Upper lobe of right lung (tissue), 1 donor: ENCODE measurements around the gene CDK1. TPM values are rescaled to one million over a fixed set of nuclear protein-coding genes. Genes with fewer than 3 reads are reported as not detected.

ENCODE experiments used
- ATAC-seq: fragments of 200-7000 bp; cut with Tn5 transposase; one replicate; pipeline ENCODE4 v1.9.1; 2020; ENCODE audit warnings: mild to moderate bottlenecking, moderate library complexity
- DNase-seq: peaks from one replicate; pipeline ENCODE4 v3.0.0-alpha.2; 2020
- H3K27ac ChIP-seq: fragments of 200-600 bp; one replicate; pipeline ENCODE4 v1.8.0; 2022
- H3K27me3 ChIP-seq: fragments of 200-600 bp; one replicate; pipeline ENCODE4 v1.8.0; 2022; ENCODE audit warnings: mild to moderate bottlenecking
- H3K36me3 ChIP-seq: fragments of 200-600 bp; one replicate; pipeline ENCODE4 v1.8.0; 2022
- H3K4me1 ChIP-seq: fragments of 200-600 bp; one replicate; pipeline ENCODE4 v1.8.0; 2022
- H3K4me3 ChIP-seq: fragments of 200-600 bp; one replicate; pipeline ENCODE4 v1.8.0; 2022; ENCODE audit warnings: mild to moderate bottlenecking
- H3K9me3 ChIP-seq: fragments of 200-600 bp; one replicate; pipeline ENCODE4 v1.8.0; 2022
- intact Hi-C: fragments of 100-400 bp; cut with DNase I; formaldehyde crosslinking; loops from one replicate; pipeline ENCODE4 v1.11.0; 2022
- total RNA-seq: library from RNA; stranded (reverse); fragmentation: NEBNext Ultra II Directional; extraction: Animal tissue kit (Norgen Biotek cat#: 25700); gene quantifications from one replicate; pipeline ENCODE4 v1.2.1, GENCODE V29; 2021
- TF ChIP-seq, protein P1 (sequence below): fragments of 200-600 bp; IDR thresholded peaks from one replicate; pipeline ENCODE4 v1.8.0; 2022; ENCODE audit warnings: antibody characterized with exemption
- donor health status: DM: no; HTN: yes; CAD: no; lungs with severe emphysema.

The CDK1 gene
- total RNA-seq, 1 donor from 2014 or later: 3.4 TPM

DNA sequence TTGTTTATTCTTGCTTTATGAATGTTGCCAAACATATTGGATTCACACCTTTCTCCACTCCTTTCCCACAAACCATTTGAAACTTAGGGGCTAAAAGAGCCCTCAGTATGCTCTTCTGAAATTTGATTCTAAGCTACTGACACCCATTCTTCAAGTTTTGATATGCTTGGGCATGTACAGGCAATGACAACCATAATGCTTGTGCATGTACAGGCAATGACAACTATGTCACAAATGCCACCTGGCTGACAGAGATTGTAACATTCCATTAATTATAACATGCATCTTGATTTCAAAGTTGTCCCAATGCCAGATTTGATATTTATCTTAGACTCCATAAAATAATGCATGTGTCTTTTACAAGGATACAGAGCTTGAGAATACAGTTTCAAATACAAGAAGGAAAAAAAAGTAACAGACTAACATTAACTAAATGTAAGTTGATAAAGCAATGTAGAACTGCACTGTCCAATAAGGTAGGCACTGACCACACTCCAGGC lies 17.5 kb upstream of the CDK1 start:
- Histone ChIP-seq H3K9me3 (no peaks in the 10 kb centered on the region), H3K4me3 (no peak overlapping the region), H3K4me1 (no peaks in the 10 kb centered on the region), H3K36me3 (no peaks in the 10 kb centered on the region), H3K27ac (no peak overlapping the region), H3K27me3 (no peaks in the 10 kb centered on the region)
- DNase-seq: no peak
- ATAC-seq: no peak
- TF ChIP-seq, protein P1, sequence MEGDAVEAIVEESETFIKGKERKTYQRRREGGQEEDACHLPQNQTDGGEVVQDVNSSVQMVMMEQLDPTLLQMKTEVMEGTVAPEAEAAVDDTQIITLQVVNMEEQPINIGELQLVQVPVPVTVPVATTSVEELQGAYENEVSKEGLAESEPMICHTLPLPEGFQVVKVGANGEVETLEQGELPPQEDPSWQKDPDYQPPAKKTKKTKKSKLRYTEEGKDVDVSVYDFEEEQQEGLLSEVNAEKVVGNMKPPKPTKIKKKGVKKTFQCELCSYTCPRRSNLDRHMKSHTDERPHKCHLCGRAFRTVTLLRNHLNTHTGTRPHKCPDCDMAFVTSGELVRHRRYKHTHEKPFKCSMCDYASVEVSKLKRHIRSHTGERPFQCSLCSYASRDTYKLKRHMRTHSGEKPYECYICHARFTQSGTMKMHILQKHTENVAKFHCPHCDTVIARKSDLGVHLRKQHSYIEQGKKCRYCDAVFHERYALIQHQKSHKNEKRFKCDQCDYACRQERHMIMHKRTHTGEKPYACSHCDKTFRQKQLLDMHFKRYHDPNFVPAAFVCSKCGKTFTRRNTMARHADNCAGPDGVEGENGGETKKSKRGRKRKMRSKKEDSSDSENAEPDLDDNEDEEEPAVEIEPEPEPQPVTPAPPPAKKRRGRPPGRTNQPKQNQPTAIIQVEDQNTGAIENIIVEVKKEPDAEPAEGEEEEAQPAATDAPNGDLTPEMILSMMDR: no peak
- intact Hi-C loops: no loop called here

DNA sequence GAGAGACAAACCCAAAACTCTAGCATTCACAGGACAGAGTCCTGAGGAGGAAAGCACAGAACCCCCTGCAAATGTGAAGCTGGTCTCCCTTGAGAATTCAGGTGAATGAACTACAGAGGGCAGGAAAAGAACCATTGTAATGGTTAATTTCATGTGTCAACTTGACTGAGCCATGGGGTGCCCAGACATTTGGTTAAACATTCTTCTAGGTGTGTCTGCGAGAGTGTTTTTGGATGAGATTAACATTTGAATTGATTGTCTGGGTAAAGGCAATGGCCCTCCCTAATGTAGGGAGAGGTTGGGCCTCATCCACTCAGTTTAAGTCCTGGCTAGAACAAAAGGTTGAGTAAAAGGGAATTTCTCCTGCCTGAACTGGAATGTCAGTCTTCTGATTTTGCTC lies 15.7 kb upstream of the CDK1 start:
- intact Hi-C loops: no loop called here

DNA sequence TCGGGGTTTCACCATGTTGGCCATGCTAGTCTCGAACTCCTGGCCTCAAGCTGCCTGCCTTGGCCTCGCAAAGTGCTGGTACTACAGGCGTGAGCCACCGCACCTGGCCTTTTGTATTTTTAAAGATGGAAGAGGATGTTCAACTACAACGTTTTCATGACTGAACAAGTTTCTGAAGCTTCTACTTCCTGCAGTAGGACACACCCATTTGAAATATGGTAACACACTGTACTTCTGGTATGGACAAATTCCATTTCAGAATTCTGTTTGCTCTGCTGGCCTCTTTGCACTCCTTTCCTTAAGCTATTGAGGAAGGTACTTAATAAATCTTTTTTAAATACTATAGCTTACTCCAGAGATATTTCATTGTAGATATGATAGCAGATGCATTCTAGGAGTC lies 10.9 kb upstream of the CDK1 start:
- TF ChIP-seq, protein P1: no peak
- Histone ChIP-seq H3K4me1 (no peaks in the 10 kb centered on the region), H3K36me3 (no peaks in the 10 kb centered on the region), H3K4me3 (no peak overlapping the region), H3K27me3 (no peaks in the 10 kb centered on the region), H3K27ac (no peak overlapping the region), H3K9me3 (no peaks in the 10 kb centered on the region)
- DNase-seq (no peak), ATAC-seq (peak; percentile 65)
- intact Hi-C loops: no loop called here

More for the DNA sequence above, 15.7 kb upstream of the CDK1 start:
- no peak overlapping the region for H3K27ac ChIP-seq
- H3K9me3 ChIP-seq: no peaks in the 10 kb centered on the region
- DNase-seq (no peak), ATAC-seq (no peak)
- no peaks in the 10 kb centered on the region for H3K27me3 ChIP-seq
- no peak overlapping the region for H3K4me3 ChIP-seq
- H3K4me1 ChIP-seq: no peaks in the 10 kb centered on the region
- TF ChIP-seq, protein P1: no peak
- no peaks in the 10 kb centered on the region for H3K36me3 ChIP-seq

DNA sequence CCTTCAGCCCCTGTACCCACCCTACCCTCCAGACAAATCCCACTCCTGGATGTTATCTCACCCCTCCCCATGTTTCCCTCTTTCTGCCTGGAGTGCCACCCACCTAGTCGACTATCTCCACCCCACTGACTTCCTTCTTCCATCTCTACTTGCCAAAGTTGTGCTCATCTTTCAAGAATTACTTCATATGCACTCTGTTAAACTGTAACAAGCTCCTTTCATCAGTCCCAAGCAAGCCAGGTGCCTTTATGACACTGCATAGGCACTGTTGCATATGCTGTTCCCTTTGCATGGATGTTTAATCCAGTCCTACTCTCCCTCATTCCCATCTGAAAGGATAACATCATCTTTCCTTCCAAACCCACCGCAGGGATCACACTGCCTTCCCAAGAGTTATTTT lies 8.9 kb upstream of the CDK1 start:
- Histone ChIP-seq H3K9me3 (no peaks in the 10 kb centered on the region), H3K4me3 (no peak overlapping the region), H3K36me3 (no peaks in the 10 kb centered on the region), H3K27me3 (no peaks in the 10 kb centered on the region), H3K27ac (no peak overlapping the region), H3K4me1 (no peaks in the 10 kb centered on the region)
- DNase-seq: no peak
- intact Hi-C loops: no loop called here
- no peak for ATAC-seq
- TF ChIP-seq, protein P1: no peak

DNA sequence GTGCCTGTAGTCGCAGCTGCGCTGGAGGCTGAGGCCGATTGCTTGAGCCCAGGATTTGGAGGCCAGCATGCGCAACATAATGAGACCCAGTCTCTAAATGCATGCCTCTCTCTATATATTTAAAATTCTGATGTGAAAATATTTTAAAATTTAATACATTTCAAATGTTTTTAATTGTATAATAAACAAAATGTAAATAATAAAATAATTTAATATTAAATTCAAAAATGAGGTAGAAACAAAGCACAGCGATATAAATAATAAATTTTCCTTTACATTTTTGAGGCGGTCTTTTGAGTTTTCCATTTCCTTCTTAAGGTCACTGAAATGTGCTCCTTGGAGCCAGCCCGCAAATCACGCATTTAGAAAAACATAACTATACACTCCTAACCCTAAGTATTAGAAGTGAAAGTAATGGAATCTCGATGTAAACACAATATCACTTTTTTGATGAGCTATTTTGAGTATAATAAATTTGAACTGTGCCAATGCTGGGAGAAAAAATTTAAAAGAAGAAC lies 523 bp upstream of the CDK1 start:
- no peaks in the 10 kb centered on the region for H3K36me3 ChIP-seq
- intact Hi-C loops: no loop called here
- no peak for ATAC-seq
- no peak for DNase-seq
- H3K9me3 ChIP-seq: no peaks in the 10 kb centered on the region
- no peaks in the 10 kb centered on the region for H3K27me3 ChIP-seq
- TF ChIP-seq, protein P1: no peak
- H3K4me3 ChIP-seq: peak overlapping the region; percentile 62
- peaks cover 12% of the 10 kb centered on the region for H3K4me1 ChIP-seq
- peak overlapping the region; percentile 52 for H3K27ac ChIP-seq
